Measurements from ENCODE around the gene POLN. TPM values are rescaled to one million over a fixed set of nuclear protein-coding genes. Genes with fewer than 3 reads are reported as not detected.

Gene POLN
- total RNA-seq, 1 experiment from 2014 or later = 0.26 TPM

DNA sequence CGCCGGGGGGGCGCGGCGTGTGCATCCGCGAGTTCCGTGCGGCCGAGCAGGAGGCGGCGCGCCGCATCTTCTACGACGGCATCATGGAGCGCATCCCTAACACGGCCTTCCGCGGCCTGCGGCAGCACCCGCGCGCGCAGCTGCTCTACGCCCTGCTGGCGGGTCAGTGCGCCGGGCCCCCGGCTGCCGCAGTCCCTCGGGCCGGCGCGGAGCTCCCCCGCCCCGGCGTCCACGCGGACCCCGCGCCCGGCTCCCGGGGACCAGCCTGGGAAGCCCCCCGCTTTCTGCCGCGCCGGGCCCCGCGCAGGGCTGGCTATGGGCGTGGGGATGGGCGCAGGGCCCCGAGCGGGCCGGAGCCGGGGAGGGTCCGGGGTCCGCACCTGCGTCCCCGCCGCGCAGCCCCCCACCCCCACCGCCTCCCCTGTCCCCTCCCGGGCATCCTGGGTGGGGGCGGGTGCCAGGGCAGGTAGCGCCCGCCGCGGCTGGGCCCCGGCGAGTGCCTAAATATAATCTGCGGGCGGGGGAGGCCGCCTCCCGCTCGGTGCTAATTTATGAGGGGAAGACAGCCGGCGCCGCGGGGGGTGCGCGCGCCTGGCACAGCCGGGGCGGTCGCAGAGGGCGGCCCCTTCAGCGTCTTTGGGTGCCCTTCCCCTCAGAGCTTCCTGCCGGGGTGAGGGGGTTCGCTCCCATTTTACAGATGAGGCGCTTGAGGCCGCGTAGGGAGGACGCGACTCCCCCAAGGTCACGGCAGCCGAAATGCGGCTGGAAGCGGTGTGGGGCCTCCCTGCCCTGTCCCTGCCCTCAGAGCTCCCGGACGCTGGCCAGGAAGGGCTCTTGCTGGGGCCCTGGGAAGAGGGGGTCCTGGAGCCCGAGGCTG lies 182.0 kb downstream of the POLN start:
- no peak for ATAC-seq
- no TSS peak for BruUV-seq (replicated peaks)
- TF ChIP-seq, protein P1, sequence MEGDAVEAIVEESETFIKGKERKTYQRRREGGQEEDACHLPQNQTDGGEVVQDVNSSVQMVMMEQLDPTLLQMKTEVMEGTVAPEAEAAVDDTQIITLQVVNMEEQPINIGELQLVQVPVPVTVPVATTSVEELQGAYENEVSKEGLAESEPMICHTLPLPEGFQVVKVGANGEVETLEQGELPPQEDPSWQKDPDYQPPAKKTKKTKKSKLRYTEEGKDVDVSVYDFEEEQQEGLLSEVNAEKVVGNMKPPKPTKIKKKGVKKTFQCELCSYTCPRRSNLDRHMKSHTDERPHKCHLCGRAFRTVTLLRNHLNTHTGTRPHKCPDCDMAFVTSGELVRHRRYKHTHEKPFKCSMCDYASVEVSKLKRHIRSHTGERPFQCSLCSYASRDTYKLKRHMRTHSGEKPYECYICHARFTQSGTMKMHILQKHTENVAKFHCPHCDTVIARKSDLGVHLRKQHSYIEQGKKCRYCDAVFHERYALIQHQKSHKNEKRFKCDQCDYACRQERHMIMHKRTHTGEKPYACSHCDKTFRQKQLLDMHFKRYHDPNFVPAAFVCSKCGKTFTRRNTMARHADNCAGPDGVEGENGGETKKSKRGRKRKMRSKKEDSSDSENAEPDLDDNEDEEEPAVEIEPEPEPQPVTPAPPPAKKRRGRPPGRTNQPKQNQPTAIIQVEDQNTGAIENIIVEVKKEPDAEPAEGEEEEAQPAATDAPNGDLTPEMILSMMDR (conservative IDR thresholded peaks at IDR 0.05; ENCODE audit: low read depth, low read length) = no peak
- TF ChIP-seq EZH2 (IDR thresholded peaks at IDR 0.05; ENCODE audit: low read length, unreplicated experiment) (no peak), EZH2phosphoT487 (IDR thresholded peaks at IDR 0.05; ENCODE audit: borderline replicate concordance, low read length) (no peak)
- Histone ChIP-seq H4K20me1 (ENCODE audit: low read length) (no peaks in the 10 kb centered on the region), H3K9me3 (ENCODE audit: low read length) (no peaks in the 10 kb centered on the region), H3K4me1 (ENCODE audit: insufficient read depth, low read length) (no peaks in the 10 kb centered on the region; the same call in 1 of the 2 replicates), H3K27me3 (ENCODE audit: low read length) (no peaks in the 10 kb centered on the region), H3K36me3 (ENCODE audit: low read depth, low read length) (no peaks in the 10 kb centered on the region), H3K4me2 (ENCODE audit: low read length) (peak overlapping the region; percentile 62), H3F3A (ENCODE audit: low read length, unreplicated experiment) (no peaks in the 10 kb centered on the region), H3K79me2 (ENCODE audit: low read length) (no peaks in the 10 kb centered on the region), H3K9ac (ENCODE audit: low read length) (no peak overlapping the region), H3K4me3 (ENCODE audit: low read length) (peak overlapping the region; percentile 43), H3K9me2 (replicated peaks; ENCODE audit: low read length) (no peaks in the 10 kb centered on the region), H3K27ac (ENCODE audit: low read length) (no peak overlapping the region), H2AFZ (ENCODE audit: low read length) (no peak overlapping the region)
- ChIA-PET POLR2A (ENCODE audit: unreplicated experiment) (no interaction called here), CTCF (no interaction called here)
- DNase-seq = no peak
- intact Hi-C loops (cut with micrococcal nuclease) = no loop called here

DNA sequence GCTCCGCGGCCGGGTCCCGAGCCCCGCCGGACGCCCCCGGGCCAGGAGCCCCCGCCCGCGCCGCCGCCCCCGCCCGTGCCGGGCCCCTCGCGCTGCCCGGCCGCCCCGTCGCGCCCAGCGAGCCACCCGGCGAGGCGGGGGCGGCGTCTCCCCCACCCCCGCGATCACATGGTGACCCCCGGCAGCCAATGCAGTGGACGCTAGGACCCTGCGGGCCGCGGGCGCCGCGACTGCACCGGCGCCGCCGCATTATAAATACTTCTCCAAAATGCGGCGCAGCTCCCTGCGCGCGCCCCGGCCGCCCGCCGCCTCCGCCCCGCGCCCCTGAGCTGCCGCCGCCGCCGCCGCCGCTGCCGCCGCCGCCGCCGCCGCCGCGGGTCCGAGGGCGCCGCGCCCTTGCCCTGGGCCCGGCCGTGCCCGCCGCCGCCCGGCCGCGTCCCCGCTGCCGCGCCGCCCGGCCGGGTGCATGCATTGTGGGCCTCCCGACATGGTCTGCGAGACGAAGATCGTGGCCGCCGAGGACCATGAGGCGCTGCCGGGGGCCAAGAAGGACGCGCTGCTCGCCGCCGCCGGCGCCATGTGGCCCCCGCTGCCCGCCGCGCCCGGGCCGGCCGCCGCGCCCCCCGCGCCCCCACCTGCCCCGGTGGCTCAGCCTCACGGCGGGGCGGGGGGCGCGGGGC lies 182.7 kb downstream of the POLN start, which contains the start of gene NAT8L:
NAT8L (plus strand) TSS at position 282 of the 680 bp plus-strand sequence; CDS start at position 467, 185 bp downstream.
- Histone ChIP-seq H2AFZ (ENCODE audit: low read length) (no peak within 1 kb of the TSS), H3K9ac (ENCODE audit: low read length) (no peak within 1 kb of the TSS), H3F3A (ENCODE audit: low read length, unreplicated experiment) (no peaks in the 10 kb centered on the region), H3K9me3 (ENCODE audit: low read length) (no peaks in the 10 kb centered on the region), H3K27me3 (ENCODE audit: low read length) (no peaks in the 10 kb centered on the region), H3K36me3 (ENCODE audit: low read depth, low read length) (no peaks in the 10 kb centered on the region), H3K9me2 (replicated peaks; ENCODE audit: low read length) (no peaks in the 10 kb centered on the region), H3K4me3 (ENCODE audit: low read length) (peak within 1 kb of the TSS; percentile 43), H4K20me1 (ENCODE audit: low read length) (no peaks in the 10 kb centered on the region), H3K4me1 (ENCODE audit: insufficient read depth, low read length) (no peaks in the 10 kb centered on the region; the same call in 1 of the 2 replicates), H3K4me2 (ENCODE audit: low read length) (peak within 1 kb of the TSS; percentile 62), H3K79me2 (ENCODE audit: low read length) (no peaks in the 10 kb centered on the region), H3K27ac (ENCODE audit: low read length) (no peak within 1 kb of the TSS)
- ChIA-PET POLR2A (ENCODE audit: unreplicated experiment) (interaction anchor here (0.6 kb wide), 1 partner anchor 28 kb away, joined by 3 read pairs; no protein-coding TSS in a partner anchor), CTCF (no interaction called here)
- peak; percentile 11 for DNase-seq
- intact Hi-C loops (cut with micrococcal nuclease) = no loop called here
- TF ChIP-seq, protein P1 (conservative IDR thresholded peaks at IDR 0.05; ENCODE audit: low read depth, low read length) = no peak
- TF ChIP-seq EZH2phosphoT487 (IDR thresholded peaks at IDR 0.05; ENCODE audit: borderline replicate concordance, low read length) (no peak), EZH2 (IDR thresholded peaks at IDR 0.05; ENCODE audit: low read length, unreplicated experiment) (no peak)
- no TSS peak for BruUV-seq (replicated peaks)
- peak; percentile 50 for ATAC-seq

Data from PC-3 (cell line).